ENCODE measurements around the gene CASQ2. TPM values are rescaled to one million over a fixed set of nuclear protein-coding genes. Genes with fewer than 3 reads are reported as not detected.

Gene CASQ2
- total and polyA plus RNA-seq, 2 of the 13 experiments (the other 11 are each of a cell fraction or from before 2014, with no cell fraction given): not detected

DNA sequence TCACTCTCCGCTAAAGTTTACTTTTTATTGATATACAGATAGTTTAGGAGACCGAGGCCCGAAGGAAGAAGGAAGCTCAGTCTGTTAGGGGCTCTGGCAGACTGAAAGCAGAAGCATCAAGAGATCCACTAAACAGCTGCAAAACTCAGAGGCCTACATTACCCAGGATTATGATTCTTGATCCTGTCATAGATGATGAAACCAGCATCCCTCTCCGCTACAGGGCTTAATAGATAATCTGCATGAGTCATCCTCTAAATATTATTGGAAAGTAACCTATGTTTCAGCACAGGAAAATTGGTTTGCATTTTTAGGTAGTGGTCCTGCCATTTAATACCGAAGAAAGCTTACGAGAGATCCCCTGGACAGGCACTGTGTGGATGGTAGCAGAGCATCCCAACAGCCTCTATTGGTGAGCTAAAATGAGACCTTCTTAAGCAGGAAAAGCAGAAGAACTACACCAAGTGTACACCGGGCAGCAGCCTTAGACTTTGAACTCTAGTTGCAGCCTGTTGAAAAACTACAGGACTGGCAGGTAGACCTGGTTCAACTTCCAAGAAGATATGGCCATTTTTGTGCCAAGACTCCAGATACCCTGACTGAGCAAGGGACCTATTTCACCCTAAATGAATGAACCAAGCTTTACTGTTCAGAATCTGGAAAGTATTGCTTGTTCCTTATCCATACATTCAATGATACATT, 6.8 kb downstream of the CASQ2 start:
- CTCF ChIA-PET (ENCODE audit: low intra/inter-chr PET ratio, low total read pairs): interaction anchor here (1.3 kb wide), 1 partner anchor 44 kb away, joined by 3 read pairs; no protein-coding TSS in a partner anchor

DNA sequence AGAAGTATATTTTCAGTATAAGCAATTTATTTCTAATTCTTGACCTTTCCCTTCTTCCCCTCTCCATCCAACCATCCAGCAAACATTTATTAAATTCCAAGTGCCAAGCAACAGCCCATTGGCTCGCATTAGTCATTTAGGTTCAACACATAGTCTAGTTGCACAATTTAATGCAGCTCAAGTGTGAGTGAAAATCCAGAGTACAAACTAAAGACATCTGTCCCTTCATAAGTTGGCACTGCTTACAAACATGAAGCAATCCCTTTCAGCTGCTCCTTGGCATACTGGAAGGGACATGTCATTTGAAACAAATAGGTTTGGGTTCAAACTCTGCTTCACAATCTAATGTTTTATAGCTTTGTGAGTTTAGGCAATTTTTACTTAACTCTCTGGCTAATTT, 10.7 kb downstream of the CASQ2 start:
- H3K9ac ChIP-seq (ENCODE audit: insufficient read depth, low read depth, low read length): no peak overlapping the region
- no peak overlapping the region for H2AFZ ChIP-seq (ENCODE audit: low read length)
- H3K9me3 ChIP-seq (ENCODE audit: low read length): no peaks in the 10 kb centered on the region
- no TSS peak for BruUV-seq (replicated peaks)
- intact Hi-C loops (cut with micrococcal nuclease; ENCODE audit: unreplicated experiment): no loop called here
- 30% methylated on average over 1 of the region's 1 CpG for WGBS (ENCODE audit: low lambda C conversion rate)
- ATAC-seq: no peak
- TF ChIP-seq TMF1 (CRISPR knock-in tag; IDR thresholded peaks at IDR 0.05; ENCODE audit: low read depth): no peak
- TF ChIP-seq, protein P1, sequence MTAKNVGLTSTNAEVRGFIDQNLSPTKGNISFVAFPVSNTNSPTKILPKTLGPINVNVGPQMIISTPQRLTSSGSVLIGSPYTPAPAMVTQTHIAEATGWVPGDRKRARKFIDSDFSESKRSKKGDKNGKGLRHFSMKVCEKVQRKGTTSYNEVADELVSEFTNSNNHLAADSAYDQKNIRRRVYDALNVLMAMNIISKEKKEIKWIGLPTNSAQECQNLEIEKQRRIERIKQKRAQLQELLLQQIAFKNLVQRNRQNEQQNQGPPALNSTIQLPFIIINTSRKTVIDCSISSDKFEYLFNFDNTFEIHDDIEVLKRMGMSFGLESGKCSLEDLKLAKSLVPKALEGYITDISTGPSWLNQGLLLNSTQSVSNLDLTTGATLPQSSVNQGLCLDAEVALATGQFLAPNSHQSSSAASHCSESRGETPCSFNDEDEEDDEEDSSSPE (CRISPR knock-in tag; IDR thresholded peaks at IDR 0.05): no peak
- no peak for TF ChIP-seq NONO (IDR thresholded peaks at IDR 0.05)
- no peak for TF ChIP-seq NONO (CRISPR knock-in tag; conservative IDR thresholded peaks at IDR 0.05)
- no peak overlapping the region for H3K4me2 ChIP-seq (ENCODE audit: low read depth, low read length)
- CTCF ChIA-PET (ENCODE audit: low intra/inter-chr PET ratio, low total read pairs): no interaction called here
- no peak for FAIRE-seq
- POLR2A ChIA-PET: no interaction called here
- no peaks in the 10 kb centered on the region for H3K4me1 ChIP-seq (ENCODE audit: insufficient read depth, low read length)
- no peaks in the 10 kb centered on the region for H4K20me1 ChIP-seq (ENCODE audit: insufficient read depth, low read length)
- 0 out of 5 replicates have a peak, but pooled peaks cover 0 to 2% of the 10 kb centered on the region in 2 experiments for H3K27me3 ChIP-seq (ENCODE audit: control insufficient read depth in 1 of 2, insufficient read depth in 2 of 2, low read length in 2 of 2)
- no peaks in the 10 kb centered on the region for H3K36me3 ChIP-seq (replicated peaks in 1 of 2; ENCODE audit: control insufficient read depth in 1 of 2, insufficient read depth in 2 of 2, low read length in 2 of 2)
- no peak overlapping the region for H3K27ac ChIP-seq (ENCODE audit: extremely low read length, insufficient read depth, low read length)
- in situ Hi-C loops (cut with HindIII; ENCODE audit: extremely low pct_ligation_motif_present, low pct_unique_long_range_greater_than_20kb): no loop called here
- no peak for DNase-seq (ENCODE audit: low spot score)
- H3K4me3 ChIP-seq (replicated peaks in 1 of 3; ENCODE audit: insufficient read depth in 1 of 3, low read depth in 2 of 3, low read length in 3 of 3): no peak overlapping the region
- H3K79me2 ChIP-seq (ENCODE audit: insufficient read depth, low read length): no peaks in the 10 kb centered on the region

More for the DNA sequence above, 6.8 kb downstream of the CASQ2 start:
- intact Hi-C loops (cut with micrococcal nuclease; ENCODE audit: unreplicated experiment) (no loop called here), in situ Hi-C loops (cut with HindIII; ENCODE audit: extremely low pct_ligation_motif_present, low pct_unique_long_range_greater_than_20kb) (no loop called here)
- POLR2A ChIA-PET: no interaction called here
- Histone ChIP-seq H3K9me3 (ENCODE audit: low read length) (no peaks in the 10 kb centered on the region), H3K27me3 (ENCODE audit: control insufficient read depth in 1 of 2, insufficient read depth in 2 of 2, low read length in 2 of 2) (no peaks in the 10 kb centered on the region), H3K79me2 (ENCODE audit: insufficient read depth, low read length) (no peaks in the 10 kb centered on the region), H3K27ac (ENCODE audit: extremely low read length, insufficient read depth, low read length) (no peak overlapping the region), H3K4me1 (ENCODE audit: insufficient read depth, low read length) (no peaks in the 10 kb centered on the region), H3K36me3 (replicated peaks in 1 of 2; ENCODE audit: control insufficient read depth in 1 of 2, insufficient read depth in 2 of 2, low read length in 2 of 2) (no peaks in the 10 kb centered on the region), H4K20me1 (ENCODE audit: insufficient read depth, low read length) (no peaks in the 10 kb centered on the region), H3K4me2 (ENCODE audit: low read depth, low read length) (no peak overlapping the region), H3K4me3 (replicated peaks in 1 of 3; ENCODE audit: insufficient read depth in 1 of 3, low read depth in 2 of 3, low read length in 3 of 3) (no peak overlapping the region), H3K9ac (ENCODE audit: insufficient read depth, low read depth, low read length) (no peak overlapping the region), H2AFZ (ENCODE audit: low read length) (no peak overlapping the region)
- no TSS peak for BruUV-seq (replicated peaks)
- TF ChIP-seq ZNF484 (CRISPR knock-in tag; IDR thresholded peaks at IDR 0.05; ENCODE audit: borderline replicate concordance, low read depth) (no peak), HMGA1 (CRISPR knock-in tag; conservative IDR thresholded peaks at IDR 0.05) (no peak), FOSL2 (CRISPR knock-in tag; IDR thresholded peaks at IDR 0.05) (peak; percentile 32; the same call in 1 of the 2 replicates), ZNF589 (CRISPR knock-in tag; conservative IDR thresholded peaks at IDR 0.05) (no peak), ZNF619 (CRISPR knock-in tag; IDR thresholded peaks at IDR 0.05) (no peak), ZNF367 (CRISPR knock-in tag; IDR thresholded peaks at IDR 0.05; ENCODE audit: borderline replicate concordance) (no peak), POLR2AphosphoS5 (IDR thresholded peaks at IDR 0.05; ENCODE audit: low read depth, low read length) (no peak), ZNF570 (CRISPR knock-in tag; IDR thresholded peaks at IDR 0.05; ENCODE audit: borderline replicate concordance) (no peak), CENPX (CRISPR knock-in tag; IDR thresholded peaks at IDR 0.05) (no peak)
- FAIRE-seq (no peak), ATAC-seq (no peak), DNase-seq (ENCODE audit: low spot score) (no peak)
- WGBS (ENCODE audit: low lambda C conversion rate): 52% methylated on average over 7 of the region's 7 CpGs
